Measurements from ENCODE around the gene PIK3R6. TPM values are rescaled to one million over a fixed set of nuclear protein-coding genes. Genes with fewer than 3 reads are reported as not detected.

Gene PIK3R6
- total and polyA plus RNA-seq, 2 of the 4 experiments (the other 2 are of a cell fraction) = not detected

GRCh38 chr17:8830141-8830540 is 37.3 kb downstream of the PIK3R6 start:
- in situ Hi-C loops (cut with MboI; ENCODE audit: low sequenced_read_pairs) = no loop called here

More at GRCh38 chr17:8830141-8830540, 37.3 kb downstream of the PIK3R6 start:
- H3K4me3 ChIP-seq (ENCODE audit: insufficient read depth, low read depth, low read length) = no peak overlapping the region
- no peak overlapping the region for H2BK15ac ChIP-seq (ENCODE audit: low read depth, low read length)
- H3K9ac ChIP-seq (ENCODE audit: low read depth, low read length) = no peak overlapping the region
- H3K4me1 ChIP-seq (ENCODE audit: control insufficient read depth, insufficient read depth, low read length) = no peaks in the 10 kb centered on the region
- ATAC-seq (ENCODE audit: low read depth) (no peak), DNase-seq (no peak)
- POLR2A ChIA-PET (ENCODE audit: unreplicated experiment) = no interaction called here
- no peak overlapping the region for H2AK9ac ChIP-seq (replicated peaks; ENCODE audit: low read depth, low read length, poor library complexity)
- H2BK5ac ChIP-seq (ENCODE audit: low read depth, low read length, poor library complexity, severe bottlenecking) = no peak overlapping the region
- no peaks in the 10 kb centered on the region; the same call in 1 of the 2 replicates for H3K9me3 ChIP-seq (ENCODE audit: control insufficient read depth, insufficient read depth, low read length)
- H2AFZ ChIP-seq (replicated peaks; ENCODE audit: low read length, poor library complexity) = no peak overlapping the region
- 48% methylated on average over 3 of the region's 10 CpGs; no CpG with 5 or more reads in 1 of the 2 experiments for WGBS, 2 experiments (ENCODE audit: extremely low coverage in 2 of 2, insufficient read length in 1 of 2)
- no peak for TF ChIP-seq SMC3 (IDR thresholded peaks at IDR 0.05; ENCODE audit: low read depth, low read length)
- no peak for TF ChIP-seq MAZ (IDR thresholded peaks at IDR 0.05; ENCODE audit: borderline replicate concordance, low read depth, low read length)
- no peak for TF ChIP-seq RCOR1 (IDR thresholded peaks at IDR 0.05; ENCODE audit: insufficient replicate concordance, low read length)
- TF ChIP-seq RAD21 (IDR thresholded peaks at IDR 0.05; ENCODE audit: low read length) = no peak
- TF ChIP-seq ELK1 (IDR thresholded peaks at IDR 0.05; ENCODE audit: borderline replicate concordance, low read depth, low read length) = no peak
- no peak for TF ChIP-seq NFE2L2 (IDR thresholded peaks at IDR 0.05; ENCODE audit: low read depth, low read length)
- no peak for TF ChIP-seq USF2 (IDR thresholded peaks at IDR 0.05; ENCODE audit: low read depth, low read length)
- TF ChIP-seq CTCF (conservative IDR thresholded peaks at IDR 0.05; ENCODE audit: low read depth, low read length) = no peak
- TF ChIP-seq MXI1 (IDR thresholded peaks at IDR 0.05; ENCODE audit: borderline replicate concordance, low read depth, low read length) = no peak
- no peak for TF ChIP-seq RFX5 (IDR thresholded peaks at IDR 0.05; ENCODE audit: low read depth, low read length)
- no peak for TF ChIP-seq FOS (IDR thresholded peaks at IDR 0.05; ENCODE audit: low read depth, low read length)
- no peak for TF ChIP-seq MAFK (IDR thresholded peaks at IDR 0.05; ENCODE audit: low read depth, low read length)
- TF ChIP-seq POLR2A (IDR thresholded peaks at IDR 0.05; ENCODE audit: low read depth, low read length) = no peak
- no peak for TF ChIP-seq BHLHE40 (IDR thresholded peaks at IDR 0.05; ENCODE audit: low read depth, low read length)
- no peak for TF ChIP-seq CEBPB (IDR thresholded peaks at IDR 0.05; ENCODE audit: low read depth, low read length)
- no peak for TF ChIP-seq CHD1 (IDR thresholded peaks at IDR 0.05; ENCODE audit: low read depth, low read length)
- H3K36me3 ChIP-seq (ENCODE audit: control insufficient read depth, insufficient read depth, low read length) = no peaks in the 10 kb centered on the region
- no peak overlapping the region for H2BK120ac ChIP-seq (ENCODE audit: low read depth, low read length)
- H3K56ac ChIP-seq (ENCODE audit: extremely low read depth, insufficient read depth, low read length) = no peak overlapping the region
- H3K18ac ChIP-seq (ENCODE audit: low read depth, low read length) = no peak overlapping the region
- H3K27ac ChIP-seq (ENCODE audit: insufficient read depth, low read length) = no peak overlapping the region
- no peak overlapping the region for H3K23ac ChIP-seq (ENCODE audit: low read depth, low read length)
- H4K8ac ChIP-seq (ENCODE audit: low read depth in 2 of 2, low read length in 2 of 2) = no peak overlapping the region
- dilution Hi-C loops (cut with HindIII; ENCODE audit: low sequenced_read_pairs, unreplicated experiment) = no loop called here
- CTCF ChIA-PET = no interaction called here
- no peak overlapping the region for H2BK20ac ChIP-seq (ENCODE audit: low read depth, low read length)
- H4K91ac ChIP-seq (ENCODE audit: insufficient read depth, low read depth, low read length) = no peak overlapping the region
- no peaks in the 10 kb centered on the region for H3K79me1 ChIP-seq (ENCODE audit: low read depth in 1 of 2, low read length in 2 of 2)
- H3K9me1 ChIP-seq (ENCODE audit: insufficient read depth, low read length) = no peaks in the 10 kb centered on the region
- no peak overlapping the region for H4K5ac ChIP-seq (ENCODE audit: low read depth, low read length)
- H3K14ac ChIP-seq (replicated peaks; ENCODE audit: low read depth, low read length) = no peak overlapping the region
- intact Hi-C loops (cut with micrococcal nuclease) = no loop called here
- H3K4ac ChIP-seq (ENCODE audit: low read depth, low read length) = no peak overlapping the region
- no peak overlapping the region for H2AK5ac ChIP-seq (ENCODE audit: low read depth, low read length)
- no peaks in the 10 kb centered on the region for H4K20me1 ChIP-seq (ENCODE audit: insufficient read depth, low read length)
- no peaks in the 10 kb centered on the region for H3K27me3 ChIP-seq (ENCODE audit: control insufficient read depth, insufficient read depth, low read length)
- H3K4me2 ChIP-seq (ENCODE audit: low read depth, low read length) = no peak overlapping the region
- BruUV-seq (replicated peaks) = no TSS peak
